NCI-H146 treated with DMSO at 0.1 percent for 48 hours (cell line): Measurements from ENCODE around the gene MRPS26.
"Not testable (repeated sequence)": the region's sequence is repeated elsewhere in the genome, so short reads cannot be mapped to it uniquely, and the experiment has no call there.

ENCODE experiments used
- DNase-seq: peaks from one replicate; lab custom pipeline; 2025; ENCODE audit not compliant: unreplicated experiment; lab: John Stamatoyannopoulos, UW

Gene MRPS26

DNA sequence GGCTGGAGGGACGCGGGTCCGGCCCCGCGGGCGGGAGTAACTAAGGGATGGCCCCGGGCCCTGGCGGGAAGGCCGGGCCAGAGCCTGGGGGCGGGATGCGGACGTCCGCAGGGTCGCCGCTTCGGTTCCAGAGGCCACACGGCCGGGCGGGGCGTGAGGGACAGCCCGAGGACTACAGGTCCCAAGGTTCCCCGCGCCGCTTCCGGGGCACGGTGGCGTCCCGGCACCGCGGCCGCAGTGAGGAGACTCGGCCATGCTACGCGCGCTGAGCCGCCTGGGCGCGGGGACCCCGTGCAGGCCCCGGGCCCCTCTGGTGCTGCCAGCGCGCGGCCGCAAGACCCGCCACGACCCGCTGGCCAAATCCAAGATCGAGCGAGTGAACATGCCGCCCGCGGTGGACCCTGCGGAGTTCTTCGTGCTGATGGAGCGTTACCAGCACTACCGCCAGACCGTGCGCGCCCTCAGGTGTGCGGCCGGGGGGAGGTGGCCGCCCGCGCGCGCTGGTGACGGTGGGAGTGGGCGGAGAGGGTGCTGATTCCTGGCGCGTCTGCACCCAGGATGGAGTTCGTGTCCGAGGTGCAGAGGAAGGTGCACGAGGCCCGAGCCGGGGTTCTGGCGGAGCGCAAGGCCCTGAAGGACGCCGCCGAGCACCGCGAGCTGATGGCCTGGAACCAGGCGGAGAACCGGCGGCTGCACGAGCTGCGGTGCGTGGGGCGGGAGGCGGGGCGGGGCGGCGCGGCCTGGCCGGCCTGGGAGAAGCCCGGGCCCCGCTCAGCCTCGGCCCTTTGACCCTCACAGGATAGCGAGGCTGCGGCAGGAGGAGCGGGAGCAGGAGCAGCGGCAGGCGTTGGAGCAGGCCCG lies at the start of gene MRPS26:
Gene MRPS26, plus strand, starts transcription at position 237 of the 861 bp plus-strand sequence. Its CDS starts 17 bp downstream, at position 254.
- peak; percentile 90 for DNase-seq

DNA sequence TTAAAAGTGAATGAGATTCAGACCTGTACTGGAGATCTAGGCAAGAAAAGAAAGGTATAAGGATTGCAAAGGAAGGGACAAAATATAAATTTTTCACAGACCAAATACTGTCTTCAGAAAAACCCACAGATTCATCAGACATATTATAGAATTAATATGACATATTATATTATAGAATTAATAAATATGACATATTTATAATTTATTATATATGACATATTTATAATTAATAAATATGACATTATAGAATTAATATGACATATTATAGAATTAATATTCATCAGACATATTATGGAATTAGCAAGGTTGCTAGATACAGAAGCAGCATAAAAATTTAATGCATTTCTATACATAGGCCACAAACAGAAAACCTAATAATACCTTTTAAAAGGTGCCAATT lies 47.1 kb upstream of the MRPS26 start:
- DNase-seq = no peak

DNA sequence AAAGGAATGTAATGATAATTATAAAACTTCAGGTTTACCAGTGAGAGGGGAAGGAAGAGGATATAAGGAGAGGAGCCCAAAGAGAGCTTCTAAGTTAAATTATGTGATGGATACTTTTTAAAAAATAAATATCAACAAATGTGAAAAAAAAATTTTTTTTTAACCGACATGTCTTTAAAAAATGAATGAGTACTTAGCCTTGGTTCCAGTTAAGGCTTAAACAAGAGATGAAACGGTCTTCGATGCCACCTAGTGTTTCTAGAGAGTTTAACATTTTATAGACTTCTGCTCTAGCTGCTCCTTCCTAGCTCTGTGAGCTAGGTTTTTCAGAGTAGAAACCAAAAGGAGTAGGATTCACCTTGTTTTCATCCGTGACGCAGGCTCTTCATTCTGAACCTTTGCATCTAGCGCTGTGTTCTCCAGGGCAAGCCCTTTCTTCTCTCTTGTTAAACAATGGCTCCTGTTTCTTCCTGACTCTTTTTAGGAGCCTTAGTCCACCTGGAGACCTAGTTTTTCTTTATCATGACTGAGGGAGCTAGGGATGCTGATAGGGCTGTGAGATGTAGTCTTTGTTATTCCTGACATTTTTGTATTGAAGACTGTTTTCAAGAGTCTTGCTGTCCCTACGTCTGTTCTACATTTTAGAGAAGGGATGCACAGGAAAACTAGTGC lies 44.9 kb upstream of the MRPS26 start:
- peak; percentile 63 for DNase-seq

DNA sequence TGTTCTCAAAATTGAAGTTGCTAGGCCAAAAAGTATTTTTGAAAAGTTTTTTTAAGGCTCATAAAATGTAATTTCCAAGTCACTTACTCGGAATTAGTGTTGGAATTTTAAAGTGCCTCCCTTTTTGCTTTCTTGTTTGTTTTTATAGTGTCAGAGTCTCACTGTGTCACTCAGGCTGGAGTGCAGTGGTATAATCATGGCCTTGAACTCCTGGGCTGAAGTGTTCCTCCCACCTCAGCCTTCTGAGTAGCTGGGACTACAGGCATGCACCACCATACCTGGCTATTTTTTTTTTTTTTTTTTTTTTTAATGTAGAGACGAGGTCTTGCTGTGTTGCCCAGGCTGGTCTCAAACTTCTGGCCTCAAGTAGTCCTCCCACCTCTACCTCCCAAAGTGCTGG lies 42.4 kb upstream of the MRPS26 start:
- no peak for DNase-seq

DNA sequence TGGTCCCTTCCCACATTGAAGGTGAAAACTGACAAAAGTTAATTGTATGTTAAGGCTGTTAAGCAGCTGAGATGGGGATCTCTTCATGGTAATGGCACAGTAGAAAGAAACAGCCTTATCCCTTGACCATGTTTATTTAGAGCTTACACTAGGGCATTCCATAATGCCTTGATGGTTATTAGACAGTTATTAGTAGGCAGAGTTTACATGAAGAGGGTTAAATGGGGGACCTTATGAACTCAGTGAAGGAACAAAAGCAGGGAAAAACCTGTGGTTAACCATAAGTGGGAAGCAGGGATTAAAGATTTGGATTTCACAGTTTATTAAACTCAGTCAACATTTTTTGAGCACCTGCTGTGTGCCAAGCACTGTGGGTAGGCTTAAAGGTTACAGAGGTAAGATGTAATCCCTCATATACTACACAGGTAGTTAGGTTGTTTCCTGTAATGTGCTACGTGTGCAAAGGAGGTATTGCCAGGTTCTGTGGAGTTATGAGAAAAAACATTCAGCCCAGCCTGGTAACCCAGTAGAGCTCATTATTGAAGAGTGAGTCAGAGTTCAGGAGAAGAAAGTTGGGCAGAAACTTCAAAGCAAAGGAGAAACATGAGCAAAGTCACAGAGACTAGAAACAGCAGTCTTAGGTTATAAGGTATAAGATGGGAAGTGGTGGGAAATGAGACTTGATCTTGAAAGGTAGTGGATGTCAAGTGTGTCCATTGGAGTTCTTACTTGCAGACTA lies 34.7 kb upstream of the MRPS26 start:
- DNase-seq = no peak

DNA sequence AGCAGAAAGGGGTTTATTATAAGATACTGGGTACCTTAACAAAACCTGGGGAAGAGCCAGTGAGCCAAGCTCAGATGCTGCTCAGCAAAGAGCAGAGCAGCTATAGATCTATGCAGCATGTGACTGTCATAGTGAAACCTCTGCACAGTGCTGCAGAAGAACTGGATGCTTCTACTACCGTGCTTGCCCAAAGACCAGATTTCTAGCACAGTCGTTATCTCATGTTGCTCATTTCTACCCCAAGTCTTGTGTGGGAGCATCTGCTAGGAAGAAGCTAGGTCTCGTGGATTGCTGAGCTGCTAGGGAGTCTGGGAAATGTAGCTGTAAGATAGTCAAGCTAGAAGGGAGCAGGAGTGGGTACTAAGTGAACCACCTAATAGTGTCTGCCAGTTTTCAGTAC lies 34.1 kb upstream of the MRPS26 start:
- DNase-seq = no peak

DNA sequence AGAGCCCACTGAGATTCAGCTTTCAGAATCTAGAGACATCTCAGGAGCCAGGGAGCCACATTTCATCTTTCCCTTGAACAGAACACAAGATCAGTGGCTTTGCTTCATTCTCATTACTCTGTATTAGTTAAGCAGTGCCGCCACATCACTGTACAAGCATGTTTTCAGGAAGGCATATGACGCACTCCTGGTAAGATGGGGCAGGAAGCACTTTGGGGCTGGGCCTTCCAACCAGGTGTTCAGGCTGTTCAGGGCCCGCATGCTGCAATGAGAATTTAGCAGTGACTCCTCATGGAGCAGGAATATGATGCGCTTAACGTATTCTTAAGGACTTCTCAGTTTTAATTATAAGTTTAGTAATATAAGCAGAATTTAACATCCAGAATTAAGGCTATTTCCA lies 32.1 kb upstream of the MRPS26 start:
- DNase-seq = no peak

DNA sequence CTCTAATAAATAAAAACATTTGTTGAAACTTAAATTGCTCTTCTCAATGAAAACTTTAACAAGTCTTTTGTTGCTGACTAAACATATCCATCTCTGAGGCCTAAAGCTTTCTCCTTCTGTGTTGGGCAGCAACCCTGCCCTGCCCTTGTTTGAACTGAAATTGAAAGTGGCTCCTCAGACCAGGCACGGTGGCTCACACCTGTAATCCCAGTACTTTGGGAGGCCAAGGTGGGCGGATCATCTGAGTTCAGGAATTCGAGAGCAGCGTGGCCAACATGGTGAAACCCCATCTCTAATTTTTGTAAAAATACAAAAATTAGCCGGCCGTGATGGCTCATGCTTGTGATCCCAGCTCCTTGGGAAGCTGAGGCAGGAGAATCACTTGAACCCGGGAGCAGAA lies 31.7 kb upstream of the MRPS26 start:
- DNase-seq = no peak

DNA sequence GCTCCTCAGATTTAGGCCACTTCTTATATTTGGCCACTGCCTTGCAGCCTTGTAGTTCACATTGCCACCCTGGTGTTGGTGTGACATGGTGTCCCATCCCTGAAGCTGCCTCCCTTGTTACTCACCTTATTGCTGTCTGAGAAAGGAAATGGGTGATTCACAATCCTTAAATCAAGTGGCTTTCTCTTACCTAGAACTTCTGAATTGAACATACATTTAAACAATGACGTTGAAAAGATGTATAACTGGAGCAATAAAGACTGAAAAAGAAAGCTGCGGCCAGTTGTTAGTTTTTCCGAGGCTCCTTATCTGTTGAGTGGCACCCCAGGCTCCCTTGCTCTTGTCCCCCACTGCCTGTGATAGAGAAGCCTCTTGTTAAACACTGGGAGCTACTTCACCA lies 31.2 kb upstream of the MRPS26 start:
- no peak for DNase-seq

DNA sequence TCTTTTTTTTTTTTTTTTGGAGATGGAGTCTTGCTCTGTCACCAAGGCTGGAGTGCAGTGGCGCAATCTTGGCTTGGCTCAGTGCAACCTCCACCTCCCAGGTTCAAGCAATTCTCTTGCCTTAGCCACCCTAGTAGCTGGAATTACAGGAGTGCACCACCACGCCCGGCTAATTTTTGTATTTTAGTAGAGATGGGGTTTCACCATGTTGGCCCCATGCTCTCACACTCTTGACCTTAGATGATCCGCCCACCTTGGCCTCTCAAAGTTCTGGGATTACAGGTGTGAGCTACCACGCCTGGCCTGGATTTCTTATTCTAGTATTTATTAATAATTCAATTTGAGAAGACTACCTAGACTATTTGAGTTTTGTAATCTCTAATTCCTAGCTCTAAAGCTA lies 30.6 kb upstream of the MRPS26 start:
- not testable (repeated sequence) for DNase-seq

DNA sequence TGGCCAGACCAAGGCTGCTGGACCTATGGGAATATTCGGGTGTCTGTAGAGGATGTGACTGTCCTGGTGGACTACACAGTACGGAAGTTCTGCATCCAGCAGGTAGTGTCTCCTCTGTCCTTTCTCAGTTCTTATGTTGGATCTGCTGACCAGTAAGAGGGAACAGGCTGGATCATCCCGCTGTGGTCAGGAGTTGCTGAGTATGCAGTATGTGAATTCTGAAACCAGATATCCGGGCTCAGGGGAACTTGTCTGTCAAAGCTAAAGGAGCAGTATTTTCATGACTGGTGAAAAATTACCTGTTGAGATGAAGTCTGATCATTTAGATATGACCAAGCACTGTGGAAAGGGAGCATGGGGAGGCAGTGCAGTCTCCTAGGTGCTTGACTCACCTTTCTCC lies 24.5 kb upstream of the MRPS26 start:
- DNase-seq = no peak

DNA sequence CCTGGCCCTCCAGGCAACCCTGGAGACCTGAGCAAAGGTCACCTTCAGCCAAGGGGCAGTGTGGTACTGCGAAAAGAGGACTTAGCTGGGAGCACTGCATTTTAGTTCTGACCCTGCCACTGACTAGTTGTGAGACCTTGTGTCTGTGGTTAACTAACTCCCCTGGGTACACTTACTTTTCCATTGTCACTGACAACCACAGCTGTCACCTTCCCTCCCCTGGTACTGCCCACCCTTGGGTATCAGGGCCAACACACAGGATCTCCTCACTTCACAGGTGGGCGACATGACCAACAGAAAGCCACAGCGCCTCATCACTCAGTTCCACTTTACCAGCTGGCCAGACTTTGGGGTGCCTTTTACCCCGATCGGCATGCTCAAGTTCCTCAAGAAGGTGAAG lies 24.1 kb upstream of the MRPS26 start:
- DNase-seq = no peak

DNA sequence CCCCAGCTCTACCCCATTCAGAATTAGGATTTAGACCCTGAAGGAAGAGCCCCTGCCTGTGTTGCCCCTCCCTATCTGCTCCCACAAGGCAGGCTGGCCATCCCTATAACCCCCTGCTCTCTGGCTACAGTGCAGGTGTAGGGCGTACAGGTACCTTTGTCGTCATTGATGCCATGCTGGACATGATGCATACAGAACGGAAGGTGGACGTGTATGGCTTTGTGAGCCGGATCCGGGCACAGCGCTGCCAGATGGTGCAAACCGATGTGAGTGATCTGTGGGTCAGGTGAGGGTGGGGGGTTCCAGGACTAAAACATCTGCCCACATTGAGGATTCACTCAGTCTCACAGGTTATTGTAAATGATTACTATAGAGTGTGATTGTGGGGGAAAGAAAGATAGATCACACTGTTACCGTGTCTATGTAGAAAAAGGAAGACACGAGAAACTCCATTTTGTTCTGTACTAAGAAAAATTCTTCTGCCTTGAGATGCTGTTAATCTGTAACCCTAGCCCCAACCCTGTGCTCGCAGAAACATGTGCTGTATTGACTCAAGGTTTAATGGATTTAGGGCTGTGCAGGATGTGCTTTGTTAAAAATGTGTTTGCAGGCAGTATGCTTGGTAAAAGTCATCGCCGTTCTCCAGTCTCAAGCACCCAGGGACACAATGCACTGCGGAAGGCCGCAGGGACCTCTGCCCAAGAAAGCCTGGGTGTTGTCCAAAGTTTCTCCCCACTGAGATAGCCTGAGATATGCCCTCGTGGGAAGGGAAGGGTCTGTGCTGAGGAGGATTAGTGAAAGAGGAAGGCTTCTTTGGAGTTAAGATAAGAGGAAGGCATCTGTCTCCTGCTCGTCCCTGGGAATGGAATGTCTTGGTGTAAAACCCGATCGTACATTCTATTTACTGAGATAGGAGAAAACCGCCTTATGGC lies 23.0 kb upstream of the MRPS26 start:
- DNase-seq = not testable (repeated sequence)

DNA sequence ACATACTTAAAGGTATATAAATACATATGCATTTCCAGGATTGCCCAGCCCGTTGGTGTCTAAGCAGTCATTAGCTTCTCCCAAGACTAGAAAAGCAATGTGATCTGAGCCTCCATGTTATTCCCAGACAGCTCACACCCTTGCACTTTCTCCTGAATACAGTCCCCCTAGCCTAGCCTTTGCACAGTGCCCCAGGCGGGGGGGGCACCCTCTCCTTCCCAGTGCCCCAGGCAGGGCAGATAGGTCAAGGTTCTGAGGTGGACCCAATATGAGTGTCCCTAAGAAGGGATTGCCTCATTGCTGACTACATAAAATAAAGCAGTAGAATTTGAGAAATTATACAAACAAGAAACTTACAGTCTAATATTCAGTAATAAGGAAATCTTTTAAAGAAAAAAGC lies 17.9 kb upstream of the MRPS26 start:
- DNase-seq = no peak

DNA sequence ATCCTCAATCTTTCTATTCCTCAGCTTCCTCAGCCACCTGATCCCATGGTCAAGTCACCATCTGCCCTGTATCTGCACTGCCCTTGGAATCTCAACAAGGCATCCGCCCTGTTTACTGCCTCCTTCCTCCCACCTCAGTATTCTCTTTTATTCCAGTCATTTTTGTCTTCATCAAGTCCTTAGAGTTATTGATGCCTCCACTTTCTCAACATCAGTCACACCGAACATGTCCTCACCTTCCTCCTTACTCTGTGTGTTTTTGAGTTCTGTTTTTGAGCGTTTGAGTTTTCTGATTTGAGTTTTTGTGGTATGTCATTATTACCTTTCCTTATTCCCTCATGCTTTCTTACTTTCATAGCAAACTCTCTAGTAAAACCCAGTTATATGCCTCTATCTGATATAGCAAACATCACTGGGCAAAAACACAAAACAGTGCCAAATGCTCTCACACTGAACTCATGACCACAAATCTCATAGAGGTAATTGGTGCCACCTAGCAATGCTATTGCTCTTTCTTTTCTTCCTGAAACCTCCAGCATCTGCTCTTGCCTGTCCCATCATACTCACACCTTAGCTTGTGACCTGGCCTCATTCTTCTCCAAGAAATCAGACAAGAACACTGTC lies 14.2 kb upstream of the MRPS26 start:
- no peak for DNase-seq

DNA sequence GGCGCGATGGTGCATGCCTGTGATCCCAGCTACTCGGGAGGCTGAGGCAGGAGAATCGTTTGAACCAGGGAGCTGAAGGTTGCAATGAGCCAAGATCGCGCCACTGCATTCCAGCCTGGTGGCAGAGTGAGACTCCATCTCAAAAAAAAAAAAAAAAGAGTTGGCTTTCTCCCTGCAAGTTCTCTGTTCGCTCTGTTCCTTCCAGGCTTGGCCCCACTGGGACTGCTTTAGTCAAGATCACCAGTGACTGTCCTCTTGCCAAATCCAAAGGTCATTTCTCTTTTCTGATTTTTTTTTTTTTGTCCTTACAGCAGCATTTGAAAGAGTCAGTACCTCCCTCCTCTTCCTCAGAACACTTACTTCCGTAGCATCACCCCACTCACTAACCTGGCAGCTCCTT lies 13.2 kb upstream of the MRPS26 start:
- no peak for DNase-seq

DNA sequence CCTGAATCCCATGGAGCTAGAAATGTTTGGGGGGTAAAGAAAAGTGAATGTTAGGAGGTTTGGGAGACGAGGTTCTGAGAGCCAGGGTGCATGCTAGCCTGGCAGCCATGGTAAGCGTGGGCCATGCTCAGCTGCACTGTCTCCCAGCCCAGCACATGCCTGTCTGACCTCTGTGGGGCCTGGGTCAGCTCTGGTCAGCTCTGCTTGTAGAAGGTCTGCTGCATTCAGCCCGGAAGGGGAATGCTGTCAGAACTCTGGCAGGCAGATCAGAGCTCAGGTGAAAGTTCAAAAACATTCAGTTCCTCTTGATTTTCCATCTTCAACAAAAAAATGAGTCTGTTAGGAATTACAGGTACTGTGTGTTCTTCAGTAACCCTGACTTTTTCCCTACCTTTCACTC lies 8.2 kb upstream of the MRPS26 start:
- DNase-seq = no peak

DNA sequence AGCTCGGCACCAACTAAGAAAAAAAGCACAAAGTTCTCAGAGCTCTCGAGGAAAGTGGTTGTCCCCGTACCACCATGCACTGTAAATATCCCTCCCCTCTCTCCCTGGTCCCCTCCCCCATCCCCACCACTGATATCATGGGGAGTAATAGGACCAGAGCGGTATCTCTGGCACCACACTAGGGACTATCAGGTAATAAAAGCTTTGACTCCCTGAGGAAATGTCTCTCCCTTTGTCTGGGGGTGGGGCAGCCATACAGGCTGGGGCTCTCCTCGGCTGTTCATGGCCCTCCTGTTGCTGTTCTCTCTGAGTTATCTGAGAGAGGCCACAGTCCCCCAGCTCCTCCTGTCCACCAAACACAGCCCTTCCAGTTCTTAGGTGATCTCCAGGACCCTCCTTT lies 7.4 kb upstream of the MRPS26 start:
- no peak for DNase-seq

DNA sequence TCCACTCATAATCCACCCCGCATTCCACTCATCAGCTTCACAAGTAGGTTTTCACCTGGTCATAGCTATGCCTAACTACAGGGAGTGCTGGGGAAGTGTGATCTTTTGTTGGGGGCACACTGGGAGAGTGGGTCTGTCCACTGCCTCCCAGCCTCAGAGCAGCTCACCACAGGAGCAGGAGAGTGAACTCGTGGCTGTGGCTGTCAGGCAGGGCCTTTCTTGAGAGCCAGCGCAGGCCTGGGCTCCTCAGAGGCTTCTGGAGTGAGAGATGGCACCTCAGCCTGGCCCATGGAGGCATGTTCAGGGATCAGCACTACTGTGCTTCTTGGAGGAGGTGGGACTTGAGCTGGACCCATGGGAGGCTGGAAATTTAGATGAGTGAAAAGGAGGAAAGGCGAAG lies 6.4 kb upstream of the MRPS26 start:
- no peak for DNase-seq

DNA sequence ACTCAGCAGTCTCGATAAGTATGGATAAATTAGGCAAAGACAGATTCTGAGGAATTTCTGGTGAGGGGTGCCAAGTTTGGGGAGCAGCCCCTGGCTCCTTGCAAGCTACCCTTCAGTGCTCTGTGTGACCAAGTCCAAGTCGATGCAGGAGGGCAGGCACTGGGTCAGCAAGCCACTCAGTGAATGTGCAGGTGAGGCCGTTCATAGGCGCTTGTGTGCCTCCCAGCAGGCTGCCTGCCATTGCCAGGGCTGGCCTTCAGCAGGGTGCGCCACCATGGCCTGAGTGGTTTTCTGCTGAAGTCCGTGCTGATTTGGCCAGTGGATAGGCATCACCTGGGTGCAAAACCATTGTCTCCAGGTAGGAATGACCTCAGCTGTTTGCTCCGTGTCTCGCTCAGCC lies 5.8 kb upstream of the MRPS26 start:
- DNase-seq = no peak
